Parathyroid adenoma (tissue), 2 donors: ENCODE measurements around the gene LTBP1.

Experiments
- H2AFZ ChIP-seq: fragments of 300-600 bp; sonication (generic); one replicate; pipeline ENCODE4 v1.7.0; 2017; ENCODE audit warnings: antibody characterized with exemption, mild to moderate bottlenecking
- H3K27ac ChIP-seq: fragments of 300-600 bp; sonication (generic); one replicate; pipeline ENCODE4 v1.7.0; 2017
- H3K27me3 ChIP-seq: fragments of 300-600 bp; sonication (generic); one replicate; pipeline ENCODE4 v1.7.0; 2017; ENCODE audit warnings: low read length; ENCODE audit not compliant: control insufficient read depth, insufficient read depth
- H3K36me3 ChIP-seq: fragments of 300-600 bp; sonication (generic); one replicate; pipeline ENCODE4 v1.7.0; 2017; ENCODE audit warnings: low read length; ENCODE audit not compliant: control insufficient read depth, insufficient read depth
- H3K4me1 ChIP-seq: fragments of 300-600 bp; sonication (generic); one replicate; pipeline ENCODE4 v1.7.0; 2017; ENCODE audit warnings: control low read depth
- H3K4me2 ChIP-seq: fragments of 300-600 bp; sonication (generic); one replicate; pipeline ENCODE4 v1.7.0; 2017; ENCODE audit warnings: low read length
- H3K4me3 ChIP-seq: fragments of 300-600 bp; sonication (generic); one replicate; pipeline ENCODE4 v1.7.0; 2017; ENCODE audit warnings: low read depth, low read length
- H3K79me2 ChIP-seq: fragments of 300-600 bp; sonication (generic); one replicate; pipeline ENCODE4 v1.7.0; 2017; ENCODE audit warnings: control low read depth
- H3K9ac ChIP-seq: fragments of 300-600 bp; sonication (generic); one replicate; pipeline ENCODE4 v1.7.0; 2017; ENCODE audit warnings: mild to moderate bottlenecking
- H3K9me3 ChIP-seq: fragments of 300-600 bp; sonication (generic); one replicate; pipeline ENCODE4 v1.7.0; 2017; ENCODE audit warnings: low read length; ENCODE audit not compliant: control insufficient read depth
- CTCF ChIP-seq: fragments of 300-600 bp; sonication (generic); IDR thresholded peaks from one replicate; pipeline ENCODE4 v1.7.0; 2017; ENCODE audit warnings: antibody characterized with exemption, mild to moderate bottlenecking
- donor health status: primary hyperparathyroidism.

LTBP1 gene

DNA sequence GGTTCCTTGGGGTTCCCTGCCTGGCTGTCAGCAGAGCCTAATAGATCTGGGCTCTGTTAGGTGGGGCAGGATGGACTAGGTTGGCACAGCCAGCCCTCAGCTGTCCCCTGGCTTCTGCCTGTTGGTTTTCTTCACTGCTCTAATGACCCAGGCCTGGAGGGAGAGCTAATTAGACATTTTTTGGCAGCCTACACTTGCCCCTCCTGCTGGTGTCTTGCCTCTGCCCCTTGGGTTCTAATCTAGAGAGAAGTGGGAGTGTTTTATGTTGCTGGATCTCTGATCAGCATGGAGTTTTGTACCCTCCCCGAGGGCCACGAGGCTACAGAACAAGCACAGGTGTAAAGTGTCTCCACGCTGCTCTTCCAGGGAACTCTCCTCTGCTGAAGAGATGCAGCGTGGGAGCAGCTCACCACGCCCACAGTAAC is 330.3 kb downstream of the LTBP1 start:
- no peak overlapping the region for H2AFZ ChIP-seq
- no peaks in the 10 kb centered on the region for H3K4me1 ChIP-seq
- no peak overlapping the region for H3K27ac ChIP-seq
- H3K4me2 ChIP-seq: no peak overlapping the region
- no peaks in the 10 kb centered on the region for H3K36me3 ChIP-seq
- H3K4me3 ChIP-seq: no peak overlapping the region
- no peaks in the 10 kb centered on the region for H3K27me3 ChIP-seq
- H3K9ac ChIP-seq: no peak overlapping the region
- H3K79me2 ChIP-seq: no peaks in the 10 kb centered on the region
- no peaks in the 10 kb centered on the region for H3K9me3 ChIP-seq
- no peak for TF ChIP-seq CTCF

DNA sequence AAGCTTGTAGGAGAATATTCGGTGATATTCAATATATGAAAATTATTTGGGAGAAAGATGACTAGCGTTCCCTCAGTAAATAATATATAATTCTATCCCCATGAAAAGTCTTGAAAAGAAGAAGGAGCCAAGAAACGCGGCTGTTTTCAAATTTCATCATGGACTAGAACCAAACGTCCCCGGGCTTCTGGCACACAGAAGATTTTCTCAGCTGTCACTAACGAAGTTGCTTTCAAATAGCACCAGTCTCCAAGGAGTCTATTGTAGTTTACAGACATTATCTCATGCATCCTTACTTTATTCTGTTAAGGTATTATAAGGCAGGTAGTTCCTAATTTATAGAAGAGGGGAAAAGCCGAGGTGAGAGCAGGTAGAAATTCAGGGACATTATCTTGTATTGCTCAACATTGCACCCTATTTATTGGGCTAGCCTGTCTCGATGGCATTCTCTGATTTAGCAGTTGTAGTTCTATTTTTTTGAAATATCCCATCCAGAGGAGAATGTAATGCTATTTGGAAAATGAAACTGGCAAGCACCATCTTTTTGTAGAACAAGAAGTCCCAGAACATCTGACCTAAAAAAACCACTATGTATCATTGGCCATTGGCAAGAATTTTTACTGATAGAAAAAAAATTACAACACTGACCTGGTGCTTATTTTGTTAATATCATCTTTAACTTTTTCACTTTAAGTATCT is 331.6 kb downstream of the LTBP1 start:
- Histone ChIP-seq H3K27me3 (no peaks in the 10 kb centered on the region), H3K4me2 (no peak overlapping the region), H3K4me3 (no peak overlapping the region), H2AFZ (no peak overlapping the region), H3K79me2 (no peaks in the 10 kb centered on the region), H3K4me1 (no peaks in the 10 kb centered on the region), H3K9ac (no peak overlapping the region), H3K36me3 (no peaks in the 10 kb centered on the region), H3K9me3 (no peaks in the 10 kb centered on the region), H3K27ac (no peak overlapping the region)
- TF ChIP-seq CTCF: no peak

DNA sequence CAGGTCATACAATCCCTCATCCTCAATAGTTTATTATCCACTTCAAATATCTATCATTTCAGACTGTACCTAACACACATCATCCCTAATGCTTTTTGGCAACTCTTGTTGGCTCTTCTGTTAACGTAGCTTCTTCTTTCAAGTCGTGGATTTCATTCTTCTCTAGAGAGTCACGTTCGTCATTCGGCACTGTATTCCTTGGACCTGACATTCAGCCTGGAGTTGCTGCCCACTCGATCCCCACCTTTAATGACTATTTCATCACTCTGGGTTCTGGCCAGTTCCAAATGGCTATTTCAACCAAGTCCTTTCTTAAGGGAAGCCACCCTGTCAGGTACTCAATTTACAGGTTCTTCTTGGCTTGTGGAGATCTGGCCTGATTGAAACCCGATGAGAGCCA is 337.5 kb downstream of the LTBP1 start:
- Histone ChIP-seq H3K36me3 (no peaks in the 10 kb centered on the region), H3K4me1 (no peaks in the 10 kb centered on the region), H3K79me2 (no peaks in the 10 kb centered on the region), H3K27me3 (no peaks in the 10 kb centered on the region), H3K27ac (no peak overlapping the region), H3K4me3 (no peak overlapping the region), H3K4me2 (no peak overlapping the region), H3K9ac (no peak overlapping the region), H2AFZ (no peak overlapping the region), H3K9me3 (no peaks in the 10 kb centered on the region)
- TF ChIP-seq CTCF: no peak

DNA sequence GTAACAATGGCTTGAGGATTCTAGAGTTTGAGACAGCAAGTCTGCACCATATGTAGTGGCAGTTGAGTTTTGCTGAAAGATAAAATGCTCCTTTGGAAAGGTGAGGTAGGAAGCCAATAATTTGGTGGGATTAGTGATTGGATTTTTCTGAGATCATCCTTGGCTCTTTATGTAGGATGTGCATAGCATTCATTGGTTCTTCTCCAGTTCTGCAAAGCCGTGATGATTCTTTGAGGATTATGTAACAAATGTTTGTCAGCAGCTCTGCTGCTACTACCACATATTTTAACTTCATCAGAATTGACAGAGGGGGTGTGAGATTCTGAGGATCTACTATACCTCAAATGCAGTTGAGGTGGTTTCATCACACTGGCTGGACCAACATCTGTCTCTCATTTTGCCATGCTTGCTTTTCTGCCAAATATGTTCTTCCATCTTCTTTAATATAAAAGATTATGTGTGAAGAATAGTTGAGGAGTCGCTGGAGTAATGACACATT is 340.8 kb downstream of the LTBP1 start:
- Histone ChIP-seq H2AFZ (no peak overlapping the region), H3K27me3 (no peaks in the 10 kb centered on the region), H3K27ac (no peak overlapping the region), H3K36me3 (no peaks in the 10 kb centered on the region), H3K4me3 (no peak overlapping the region), H3K4me1 (no peaks in the 10 kb centered on the region), H3K4me2 (no peak overlapping the region), H3K9ac (no peak overlapping the region), H3K9me3 (no peaks in the 10 kb centered on the region), H3K79me2 (no peaks in the 10 kb centered on the region)
- TF ChIP-seq CTCF: no peak

- no peak for TF ChIP-seq CTCF
- H3K9ac ChIP-seq: no peak overlapping the region
- no peak overlapping the region for H2AFZ ChIP-seq
- H3K27ac ChIP-seq: no peak overlapping the region
- H3K9me3 ChIP-seq: no peaks in the 10 kb centered on the region
- no peaks in the 10 kb centered on the region for H3K27me3 ChIP-seq
- no peak overlapping the region for H3K4me2 ChIP-seq
- no peak overlapping the region for H3K4me3 ChIP-seq
- no peaks in the 10 kb centered on the region for H3K36me3 ChIP-seq
- H3K79me2 ChIP-seq: no peaks in the 10 kb centered on the region
- no peaks in the 10 kb centered on the region for H3K4me1 ChIP-seq
Observed at GRCh38 chr2:33288011-33288410, 341.3 kb downstream of the LTBP1 start.
